GM12801 (cell line): ENCODE results near the gene KLK6.

Experiments used
- TF ChIP-seq, protein P1 (sequence below): IDR thresholded peaks from one replicate; pipeline ENCODE4 v1.5.1; 2011; ENCODE audit warnings: control low read depth; ENCODE audit not compliant: insufficient read length; ENCODE audit errors: extremely low read depth

The KLK6 gene

DNA sequence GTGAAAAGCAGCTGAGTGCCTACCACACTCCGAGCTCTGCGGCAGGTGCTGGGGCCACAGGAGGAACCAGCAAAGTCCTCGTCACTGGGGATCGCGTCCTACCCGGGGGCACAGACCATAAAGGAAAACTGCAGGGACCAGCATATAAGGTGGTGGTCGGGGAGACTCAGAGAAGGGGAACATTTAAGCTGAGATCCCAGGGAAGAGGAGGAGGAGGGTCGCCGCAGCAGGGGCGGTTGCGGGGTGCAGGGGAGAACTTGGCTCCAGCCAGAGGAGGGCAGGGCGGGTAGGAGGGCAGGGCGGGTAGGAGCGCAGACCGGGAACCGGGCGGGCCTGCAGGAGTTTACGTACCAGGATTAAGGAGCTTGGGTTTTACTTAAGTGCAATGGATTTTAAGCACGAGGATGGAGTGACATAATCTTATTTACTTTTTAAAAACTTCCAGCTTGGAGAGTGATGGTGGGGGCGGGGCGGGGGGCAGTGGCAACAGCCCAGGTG, 57.2 kb downstream of the KLK6 start:
- TF ChIP-seq, protein P1, sequence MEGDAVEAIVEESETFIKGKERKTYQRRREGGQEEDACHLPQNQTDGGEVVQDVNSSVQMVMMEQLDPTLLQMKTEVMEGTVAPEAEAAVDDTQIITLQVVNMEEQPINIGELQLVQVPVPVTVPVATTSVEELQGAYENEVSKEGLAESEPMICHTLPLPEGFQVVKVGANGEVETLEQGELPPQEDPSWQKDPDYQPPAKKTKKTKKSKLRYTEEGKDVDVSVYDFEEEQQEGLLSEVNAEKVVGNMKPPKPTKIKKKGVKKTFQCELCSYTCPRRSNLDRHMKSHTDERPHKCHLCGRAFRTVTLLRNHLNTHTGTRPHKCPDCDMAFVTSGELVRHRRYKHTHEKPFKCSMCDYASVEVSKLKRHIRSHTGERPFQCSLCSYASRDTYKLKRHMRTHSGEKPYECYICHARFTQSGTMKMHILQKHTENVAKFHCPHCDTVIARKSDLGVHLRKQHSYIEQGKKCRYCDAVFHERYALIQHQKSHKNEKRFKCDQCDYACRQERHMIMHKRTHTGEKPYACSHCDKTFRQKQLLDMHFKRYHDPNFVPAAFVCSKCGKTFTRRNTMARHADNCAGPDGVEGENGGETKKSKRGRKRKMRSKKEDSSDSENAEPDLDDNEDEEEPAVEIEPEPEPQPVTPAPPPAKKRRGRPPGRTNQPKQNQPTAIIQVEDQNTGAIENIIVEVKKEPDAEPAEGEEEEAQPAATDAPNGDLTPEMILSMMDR: no peak

DNA sequence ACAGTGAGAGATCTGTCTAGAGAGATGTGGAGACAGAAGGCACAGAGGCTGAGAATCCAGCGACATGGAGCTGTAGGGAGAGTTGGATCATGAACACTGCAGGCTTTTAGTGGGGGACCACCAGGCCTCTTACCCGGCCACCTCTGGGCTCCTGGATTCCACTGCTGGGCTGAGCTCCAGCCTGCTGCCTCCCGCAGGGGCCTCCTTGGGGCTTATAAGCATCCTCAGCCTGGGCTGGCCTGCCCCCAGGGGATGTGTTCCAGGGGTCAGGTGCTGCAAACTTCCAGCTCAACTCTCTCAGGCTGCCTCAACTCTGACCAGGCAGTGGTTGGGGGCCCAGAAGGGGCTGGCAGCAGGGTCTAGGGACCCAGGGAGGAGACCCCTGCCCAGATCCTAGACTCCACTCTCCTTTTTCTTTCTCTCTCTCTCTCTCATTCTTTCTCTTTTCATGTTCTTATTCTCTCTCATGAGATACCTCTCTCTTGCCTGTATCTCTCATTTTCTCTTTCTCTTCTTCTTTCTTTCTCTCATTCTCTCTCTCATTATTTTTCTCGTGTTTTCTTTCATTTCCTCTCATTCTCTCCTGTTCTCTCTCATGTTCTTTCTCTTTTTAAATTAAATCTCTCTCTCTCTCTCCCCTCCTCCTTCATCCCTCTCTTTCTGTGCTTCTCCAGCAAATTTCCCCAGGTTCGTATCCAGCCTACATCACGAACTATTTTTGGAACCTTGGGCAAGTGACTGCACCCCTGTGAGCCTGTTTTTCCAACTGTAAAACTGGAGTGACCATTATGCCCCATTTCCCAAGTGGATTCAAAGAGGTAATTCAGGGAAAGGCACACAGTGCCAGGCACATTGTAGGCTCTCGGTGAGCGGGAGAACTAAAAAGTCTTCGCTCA, 57.9 kb downstream of the KLK6 start, which contains the start of gene KLK4:
TSS of gene KLK4 (minus strand) at position 190 of the 896 bp plus-strand sequence. CDS start 657 bp downstream, outside the sequence.
- TF ChIP-seq, protein P1: no peak

DNA sequence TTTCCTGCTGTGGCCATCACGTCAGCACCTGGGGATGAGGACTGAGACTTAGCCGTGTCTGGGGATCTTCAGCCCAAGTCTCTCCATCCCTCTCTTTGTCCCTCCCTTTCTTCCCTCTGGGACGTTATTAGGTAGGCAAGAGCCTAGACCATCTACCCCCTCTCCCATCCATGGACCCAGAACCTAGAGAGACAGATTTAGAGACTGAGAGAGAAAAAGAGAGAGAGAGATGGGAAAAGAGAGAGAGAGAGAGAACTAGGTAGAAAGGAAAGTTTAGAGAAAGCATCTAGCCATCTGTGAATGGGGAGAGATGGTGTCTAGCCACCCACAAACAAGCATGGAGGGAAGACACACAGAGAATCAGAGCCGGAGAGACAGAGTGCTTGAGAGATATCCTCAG, 58.7 kb downstream of the KLK6 start:
- TF ChIP-seq, protein P1: no peak

DNA sequence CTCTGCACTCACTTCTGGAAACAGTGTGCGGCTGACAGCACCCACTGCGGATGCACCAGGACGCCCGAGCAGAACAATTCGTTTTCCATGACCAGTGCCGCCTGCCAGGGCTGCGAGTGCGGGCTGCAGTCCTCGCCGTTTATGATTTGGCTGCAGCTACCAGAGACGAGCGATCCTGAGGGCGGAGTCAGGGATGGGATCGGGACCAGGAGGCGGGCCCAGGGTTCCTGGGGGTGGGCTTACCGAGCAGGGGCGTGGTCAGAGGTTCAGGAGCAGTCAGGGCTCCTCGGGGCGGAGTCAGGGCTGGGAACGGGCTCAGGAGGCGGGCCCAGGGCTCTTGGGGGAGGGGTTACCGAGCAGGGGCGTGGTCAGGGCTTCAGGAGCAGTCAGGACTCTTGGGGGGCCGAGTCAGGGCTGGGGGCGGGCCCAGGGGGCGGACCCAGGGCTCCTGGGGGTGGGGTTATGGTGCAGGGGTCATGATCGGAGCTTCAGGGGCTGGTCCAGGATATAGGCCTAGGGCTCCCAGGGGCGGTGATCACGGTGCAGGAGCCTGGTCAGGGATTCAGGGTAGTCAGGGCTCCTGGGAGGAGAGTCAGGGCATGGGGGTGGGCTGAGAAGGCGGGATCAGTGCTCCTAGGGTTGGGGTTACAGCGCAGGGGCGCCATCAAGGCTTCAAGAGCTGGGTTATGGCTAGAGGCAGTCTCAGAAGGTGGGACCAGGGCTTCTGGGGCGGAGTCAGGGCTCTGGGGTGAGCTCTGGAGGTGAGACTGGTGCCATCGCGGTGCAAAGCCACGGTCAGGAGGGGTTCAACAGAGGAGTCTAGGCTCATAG, 59.9 kb downstream of the KLK6 start:
- TF ChIP-seq, protein P1: no peak
